PC-9 (cell line): ENCODE data around the gene RPTOR. TPM values are rescaled to one million over a fixed set of nuclear protein-coding genes. Genes with fewer than 3 reads are reported as not detected.

Source experiments
- BruUV-seq: library from RNA; stranded (reverse); fragments of 400-500 nt; replicated peaks from 2 replicates; lab custom pipeline; 2021; lab: Mats Ljungman, UMichigan
- CTCF ChIA-PET: fragments of 300-600 bp; sonication (Branson Sonifier 250); formaldehyde crosslinking; loops from one replicate; lab custom pipeline; 2022; ENCODE audit warnings: antibody characterized with exemption; lab: Charles Lee
- POLR2A ChIA-PET: fragments of 300-600 bp; sonication (Branson Sonifier 250); formaldehyde crosslinking; loops from one replicate; lab custom pipeline; 2022; ENCODE audit warnings: antibody characterized with exemption; ENCODE audit not compliant: unreplicated experiment; lab: Charles Lee
- DNase-seq, 2 experiments: peaks; one replicate each; pipeline versions ENCODE4 v3.0.0 to v3.0.0-alpha.2; 2015 to 2022; ENCODE audit warnings: mixed read lengths in 1 of 2
- H2AFZ ChIP-seq: fragments of 200-600 bp; sonication (generic); 2 replicates; pipeline ENCODE4 v1.8.1; 2017; ENCODE audit warnings: antibody characterized with exemption
- H3F3A ChIP-seq: fragments of 200-600 bp; sonication (generic); 2 replicates; pipeline ENCODE4 v1.8.1; 2017; ENCODE audit warnings: antibody characterized with exemption, mild to moderate bottlenecking, low read depth; ENCODE audit not compliant: insufficient read depth
- H3K27ac ChIP-seq: fragments of 200-600 bp; sonication (generic); 2 replicates; pipeline ENCODE4 v1.6.1; 2016; ENCODE audit warnings: mixed run types
- H3K27me3 ChIP-seq: fragments of 200-600 bp; sonication (generic); 2 replicates; pipeline ENCODE4 v1.6.1; 2016; ENCODE audit warnings: low read depth, mixed run types; ENCODE audit not compliant: insufficient read depth
- H3K36me3 ChIP-seq: fragments of 200-600 bp; sonication (generic); 2 replicates; pipeline ENCODE4 v1.6.1; 2016; ENCODE audit warnings: low read depth, mixed run types
- H3K4me1 ChIP-seq: fragments of 200-600 bp; sonication (generic); replicated peaks from 2 replicates; pipeline ENCODE4 v1.6.1; 2016; ENCODE audit warnings: mixed run types; ENCODE audit not compliant: insufficient read depth
- H3K4me2 ChIP-seq: fragments of 200-600 bp; sonication (generic); 2 replicates; pipeline ENCODE4 v1.6.1; 2017; ENCODE audit warnings: mixed run types
- H3K4me3 ChIP-seq: fragments of 200-600 bp; sonication (generic); 2 replicates; pipeline ENCODE4 v1.6.1; 2016; ENCODE audit warnings: mixed run types
- H3K79me2 ChIP-seq: fragments of 200-600 bp; sonication (generic); 2 replicates; pipeline ENCODE4 v1.6.1; 2017; ENCODE audit warnings: low read depth, mixed run types
- H3K9me2 ChIP-seq: fragments of 200-600 bp; sonication (generic); 2 replicates; pipeline ENCODE4 v1.8.1; 2017; ENCODE audit warnings: mild to moderate bottlenecking; ENCODE audit not compliant: insufficient read depth
- H3K9me3 ChIP-seq: fragments of 200-600 bp; sonication (generic); 2 replicates; pipeline ENCODE4 v1.8.1; 2016; ENCODE audit warnings: low read depth; ENCODE audit not compliant: insufficient read depth
- H4K20me1 ChIP-seq: fragments of 200-600 bp; sonication (generic); 2 replicates; pipeline ENCODE4 v1.8.1; 2017; ENCODE audit not compliant: insufficient read depth
- CTCF ChIP-seq: fragments of 200-600 bp; sonication (generic); conservative IDR thresholded peaks from 2 replicates; pipeline ENCODE4 v1.6.1; 2017; ENCODE audit warnings: mixed run types, antibody characterized with exemption, mild to moderate bottlenecking, moderate library complexity
- EZH2 ChIP-seq: fragments of 200-600 bp; sonication (generic); IDR thresholded peaks from 2 replicates; pipeline ENCODE4 v1.8.0; 2017; ENCODE audit warnings: antibody characterized with exemption, low read depth
- intact Hi-C: fragments of 100-400 bp; cut with micrococcal nuclease; formaldehyde crosslinking; loops from one replicate; pipeline ENCODE4 v1.10.0; 2022; ENCODE audit not compliant: unreplicated experiment
- total RNA-seq: library from RNA; stranded (reverse); gene quantifications from 2 replicates; pipeline ENCODE4 v1.2.3, GENCODE V29; 2021

Gene RPTOR
- total RNA-seq, 1 experiment from 2014 or later = 50.8 TPM

GRCh38 chr17:80569924-80570323, 25.3 kb downstream of the RPTOR start:
- DNase-seq = no peak
- peaks cover 38% of the 10 kb centered on the region for H4K20me1 ChIP-seq
- H3K79me2 ChIP-seq = peaks cover 33% of the 10 kb centered on the region
- H3K27ac ChIP-seq = no peak overlapping the region
- no peaks in the 10 kb centered on the region for H3K9me2 ChIP-seq
- H3K36me3 ChIP-seq = no peaks in the 10 kb centered on the region
- no TSS peak for BruUV-seq
- no peak overlapping the region for H2AFZ ChIP-seq
- intact Hi-C loops = no loop called here
- no peak overlapping the region for H3K4me2 ChIP-seq
- no peaks in the 10 kb centered on the region for H3K9me3 ChIP-seq
- no peaks in the 10 kb centered on the region for H3K27me3 ChIP-seq
- no peaks in the 10 kb centered on the region for H3F3A ChIP-seq
- POLR2A ChIA-PET = no interaction called here
- H3K4me1 ChIP-seq = no peaks in the 10 kb centered on the region
- CTCF ChIA-PET = no interaction called here
- no peak overlapping the region for H3K4me3 ChIP-seq
- TF ChIP-seq CTCF (no peak), EZH2 (no peak)

GRCh38 chr17:80573701-80574100, 29.1 kb downstream of the RPTOR start:
- DNase-seq = no peak
- Histone ChIP-seq H2AFZ (no peak overlapping the region), H3K36me3 (no peaks in the 10 kb centered on the region), H3K9me3 (no peaks in the 10 kb centered on the region), H3K9me2 (no peaks in the 10 kb centered on the region), H3K4me3 (no peak overlapping the region), H3K27ac (no peak overlapping the region), H3F3A (no peaks in the 10 kb centered on the region; the same call in 1 of the 2 replicates), H3K4me1 (no peaks in the 10 kb centered on the region), H4K20me1 (peaks cover 47% of the 10 kb centered on the region), H3K79me2 (peaks cover 52% of the 10 kb centered on the region), H3K4me2 (no peak overlapping the region), H3K27me3 (no peaks in the 10 kb centered on the region)
- TF ChIP-seq CTCF = no peak
- no peak for TF ChIP-seq EZH2
- intact Hi-C loops = loop anchor here (2.0 kb wide), 1 partner anchor 397 kb away; no protein-coding TSS in a partner anchor
- ChIA-PET POLR2A (no interaction called here), CTCF (interaction anchor here (0.7 kb wide), 1 partner anchor 119 kb away, joined by 5 read pairs; no protein-coding TSS in a partner anchor)
- BruUV-seq = no TSS peak

GRCh38 chr17:80574496-80574895, 29.9 kb downstream of the RPTOR start:
- TF ChIP-seq CTCF (no peak), EZH2 (no peak)
- no TSS peak for BruUV-seq
- CTCF ChIA-PET = interaction anchor here (0.6 kb wide), 4 partner anchors 18 to 317 kb away, joined by 4 to 9 read pairs (median 6); no protein-coding TSS in a partner anchor
- Histone ChIP-seq H4K20me1 (peaks cover 41% of the 10 kb centered on the region), H3K27me3 (no peaks in the 10 kb centered on the region), H3K9me2 (no peaks in the 10 kb centered on the region), H3K9me3 (no peaks in the 10 kb centered on the region), H3K4me1 (no peaks in the 10 kb centered on the region), H3K36me3 (no peaks in the 10 kb centered on the region), H3K27ac (no peak overlapping the region), H3K4me2 (no peak overlapping the region), H2AFZ (no peak overlapping the region), H3K79me2 (peaks cover 44% of the 10 kb centered on the region), H3K4me3 (no peak overlapping the region), H3F3A (no peaks in the 10 kb centered on the region; the same call in 1 of the 2 replicates)
- DNase-seq = no peak
- intact Hi-C loops = loop anchor here (2.0 kb wide), 1 partner anchor 396 kb away; no protein-coding TSS in a partner anchor
- POLR2A ChIA-PET = interaction anchor here (0.6 kb wide), 1 partner anchor 66 kb away, joined by 3 read pairs; no protein-coding TSS in a partner anchor
